SK-N-SH (cell line): Measurements from ENCODE around the gene SFXN5. TPM values are rescaled to one million over a fixed set of nuclear protein-coding genes. Genes with fewer than 3 reads are reported as not detected.

Experiments used
- CTCF ChIA-PET: fragments of 300-600, 350-600 bp; formaldehyde crosslinking; extraction: SDS; loops from one replicate; lab custom pipeline; 2021; lab: Yijun Ruan, JAX
- POLR2A ChIA-PET: fragments of 350-600 bp; sonication (Branson Sonifier 250); formaldehyde crosslinking; extraction: SDS; loops from one replicate; lab custom pipeline; 2020; ENCODE audit warnings: antibody characterized with exemption, inconsistent platforms; lab: Yijun Ruan, JAX
- DNase-seq: peaks from one replicate; pipeline ENCODE4 v3.0.0; 2012
- H2AFZ ChIP-seq: fragments of 200-600 bp; sonication (generic); 2 replicates; pipeline ENCODE4 v1.8.1; 2016; ENCODE audit warnings: antibody characterized with exemption, mild to moderate bottlenecking, low read depth
- H3F3A ChIP-seq: fragments of 200-600 bp; sonication (generic); replicated peaks from 2 replicates; pipeline ENCODE3; 2016; ENCODE audit warnings: antibody characterized with exemption, mild to moderate bottlenecking; ENCODE audit not compliant: insufficient read depth
- H3K27ac ChIP-seq, 2 experiments: fragments of 200-500 bp in 1 of 2; fragments of 200-600 bp in 1 of 2; sonication (Bioruptor generic) in 1 of 2; sonication (generic), shearing (Covaris generic) in 1 of 2; 2 replicates each; pipeline versions ENCODE4 v1.5.1 to v1.6.1; 2014 to 2016; ENCODE audit warnings: low read depth in 2 of 2, inconsistent platforms in 1 of 2, low read length in 1 of 2, mild to moderate bottlenecking in 1 of 2, mixed read lengths in 1 of 2
- H3K27me3 ChIP-seq: fragments of 200-600 bp; sonication (generic), shearing (Covaris generic); 2 replicates; pipeline ENCODE4 v1.6.1; 2016; ENCODE audit warnings: mixed run types; ENCODE audit not compliant: insufficient read depth
- H3K36me3 ChIP-seq, 2 experiments: fragments of 200-500 bp in 1 of 2; fragments of 200-600 bp in 1 of 2; sonication (Bioruptor generic) in 1 of 2; sonication (generic) in 1 of 2; replicated peaks in 1 of 2; 2 replicates each; pipeline versions ENCODE3 to v1.5.1; 2014 to 2016; ENCODE audit warnings: low read length in 1 of 2, mild to moderate bottlenecking in 1 of 2; ENCODE audit not compliant: insufficient read depth in 2 of 2, control insufficient read depth in 1 of 2
- H3K4me1 ChIP-seq, 2 experiments: fragments of 200-500 bp in 1 of 2; fragments of 200-600 bp in 1 of 2; sonication (Bioruptor generic) in 1 of 2; sonication (generic), shearing (Covaris generic) in 1 of 2; 2 replicates each; pipeline versions ENCODE4 v1.5.1 to v1.6.1; 2014 to 2016; ENCODE audit warnings: low read depth in 1 of 2, low read length in 1 of 2, mixed run types in 1 of 2; ENCODE audit not compliant: insufficient read depth in 2 of 2, control insufficient read depth in 1 of 2
- H3K4me2 ChIP-seq: fragments of 200-600 bp; sonication (generic), shearing (Covaris generic); 2 replicates; pipeline ENCODE4 v1.6.1; 2017; ENCODE audit warnings: mixed run types
- H3K4me3 ChIP-seq, 2 experiments: fragments of 200-500 bp in 1 of 2; fragments of 200-600 bp in 1 of 2; sonication (Bioruptor generic) in 1 of 2; sonication (generic), shearing (Covaris generic) in 1 of 2; 2 replicates each; pipeline versions ENCODE4 v1.5.1 to v1.8.1; 2014 to 2016; ENCODE audit warnings: low read depth in 2 of 2, inconsistent platforms in 1 of 2, low read length in 1 of 2, mild to moderate bottlenecking in 1 of 2, mixed read lengths in 1 of 2, moderate library complexity in 1 of 2
- H3K79me2 ChIP-seq: fragments of 200-600 bp; sonication (generic); 2 replicates; pipeline ENCODE4 v1.8.1; 2017; ENCODE audit warnings: mild to moderate bottlenecking; ENCODE audit not compliant: insufficient read depth
- H3K9ac ChIP-seq: fragments of 200-600 bp; sonication (generic); 2 replicates; pipeline ENCODE4 v1.6.1; 2017; ENCODE audit warnings: mixed run types
- H3K9me2 ChIP-seq: fragments of 200-600 bp; sonication (generic); 2 replicates; pipeline ENCODE4 v1.6.1; 2017; ENCODE audit warnings: mixed run types
- H3K9me3 ChIP-seq: fragments of 200-600 bp; sonication (generic); 2 replicates; pipeline ENCODE4 v1.6.1; 2017; ENCODE audit warnings: mixed run types, mild to moderate bottlenecking, moderate library complexity
- H4K20me1 ChIP-seq: fragments of 200-600 bp; sonication (generic); 2 replicates; pipeline ENCODE4 v1.6.1; 2017; ENCODE audit warnings: mild to moderate bottlenecking, mixed run types; ENCODE audit not compliant: insufficient read depth
- CTCF ChIP-seq: fragments of 200-600 bp; sonication (generic); IDR thresholded peaks from 2 replicates; pipeline ENCODE4 v1.6.1; 2017; ENCODE audit warnings: antibody characterized with exemption, mild to moderate bottlenecking, moderate library complexity
- EP300 ChIP-seq, 2 experiments: IDR thresholded peaks; 2 replicates each; pipeline versions ENCODE4 v1.4.0 to v1.6.1; 2012; ENCODE audit warnings: borderline replicate concordance in 1 of 2, low read depth in 1 of 2, low read length in 1 of 2
- FOXJ3 ChIP-seq: sonication (generic); formaldehyde crosslinking; IDR thresholded peaks from 2 replicates; pipeline ENCODE4 v1.5.1; 2020; ENCODE audit warnings: mild to moderate bottlenecking, missing genetic modification reagents
- GABPA ChIP-seq: IDR thresholded peaks from 2 replicates; pipeline ENCODE4 v1.4.0; 2012; ENCODE audit warnings: low read depth, mild to moderate bottlenecking
- MAX ChIP-seq: IDR thresholded peaks from 2 replicates; pipeline ENCODE4 v1.4.0; 2012; ENCODE audit warnings: low read depth
- MEF2A ChIP-seq: IDR thresholded peaks from 2 replicates; pipeline ENCODE4 v1.4.0; 2012; ENCODE audit warnings: low read depth, borderline replicate concordance
- MXI1 ChIP-seq: IDR thresholded peaks from 2 replicates; pipeline ENCODE4 v1.6.1; 2012; ENCODE audit warnings: mild to moderate bottlenecking, low read depth, low read length, improper control_type of control experiment
- NFIC ChIP-seq: IDR thresholded peaks from 2 replicates; pipeline ENCODE4 v1.4.0; 2012; ENCODE audit warnings: borderline replicate concordance
- NRF1 ChIP-seq: IDR thresholded peaks from 2 replicates; pipeline ENCODE4 v1.6.1; 2012; ENCODE audit warnings: low read depth, mild to moderate bottlenecking, low read length
- REST ChIP-seq: IDR thresholded peaks from 2 replicates; pipeline ENCODE4 v1.6.1; 2012; ENCODE audit warnings: mild to moderate bottlenecking, low read depth, low read length, moderate library complexity
- RXRA ChIP-seq: IDR thresholded peaks from 2 replicates; pipeline ENCODE4 v1.4.0; 2012; ENCODE audit warnings: low read depth, mild to moderate bottlenecking, borderline replicate concordance
- TCF12 ChIP-seq: IDR thresholded peaks from 2 replicates; pipeline ENCODE4 v1.4.0; 2012
- ZBTB33 ChIP-seq: IDR thresholded peaks from 2 replicates; pipeline ENCODE4 v1.4.0; 2012; ENCODE audit warnings: low read depth, borderline replicate concordance
- WGBS: methylation state at CpG from one replicate; pipeline ENCODE4 v1.1.6; 2017; ENCODE audit warnings: low lambda C conversion rate; 5-methylcytosine and 5-hydroxymethylcytosine counted together
- polyA plus RNA-seq, 3 experiments: library from polyadenylated mRNA; depleted of rRNA; stranded (reverse); fragments of >200 nt; gene quantifications; 2 replicates each; pipeline ENCODE4 v1.2.3, GENCODE V29; 2012

The SFXN5 gene
- polyA plus RNA-seq, 1 of the 3 experiments (the other 2 are of a cell fraction), result 9.9 TPM

- no peaks in the 10 kb centered on the region for H3K79me2 ChIP-seq
- H3K27me3 ChIP-seq, result no peaks in the 10 kb centered on the region
- no peaks in the 10 kb centered on the region for H3K9me3 ChIP-seq
- no peaks in the 10 kb centered on the region for H3K36me3 ChIP-seq
- H3K4me2 ChIP-seq, result no peak overlapping the region
- no peaks in the 10 kb centered on the region for H3F3A ChIP-seq
- no peak for DNase-seq
- no peak overlapping the region for H3K27ac ChIP-seq
- H3K4me3 ChIP-seq, result no peak overlapping the region
- no peak for TF ChIP-seq TCF12
- TF ChIP-seq MAX, result no peak
- no peak for TF ChIP-seq FOXJ3 (CRISPR knock-in tag)
- TF ChIP-seq RXRA, result no peak
- TF ChIP-seq MXI1, result no peak
- TF ChIP-seq MEF2A, result no peak
- TF ChIP-seq ZBTB33, result no peak
- no peak for TF ChIP-seq REST
- no peak for TF ChIP-seq EP300 (IDR thresholded peaks at IDR 0.05; ENCODE audit: borderline replicate concordance in 1 of 2, low read depth in 1 of 2, low read length in 1 of 2)
- TF ChIP-seq NFIC, result no peak
- TF ChIP-seq NRF1, result no peak
- no peak for TF ChIP-seq CTCF
- no peak for TF ChIP-seq GABPA
- no peak overlapping the region for H2AFZ ChIP-seq
- no peaks in the 10 kb centered on the region for H3K4me1 ChIP-seq
- H3K9me2 ChIP-seq, result no peaks in the 10 kb centered on the region
- ChIA-PET POLR2A (no interaction called here), CTCF (interaction anchor here (1.8 to 2.3 kb wide), 2 partner anchors 56 to 227 kb away, joined by 5 to 9 read pairs; no protein-coding TSS in a partner anchor)
- H4K20me1 ChIP-seq, result no peaks in the 10 kb centered on the region
- WGBS, result 83% methylated on average over 4 of the region's 4 CpGs
- H3K9ac ChIP-seq, result no peak overlapping the region
These were observed 121.9 kb downstream of the SFXN5 start for GRCh38 chr2:72949642-72950041.
